Subcutaneous adipose tissue (tissue), 4 donors: ENCODE results near the gene HPN. TPM values are rescaled to one million over a fixed set of nuclear protein-coding genes. Genes with fewer than 3 reads are reported as not detected.

Experiments used
- CTCF ChIP-seq: fragments of 450-650 bp; IDR thresholded peaks from one replicate; pipeline ENCODE4 v1.5.1; 2016; ENCODE audit warnings: low read depth, mild to moderate bottlenecking, control low read depth, antibody characterized with exemption, moderate library complexity
- total RNA-seq, 4 donors: library from RNA; depleted of rRNA; stranded (reverse); fragments of >200 nt; gene quantifications; one replicate each; pipeline ENCODE4 v1.1.0, GENCODE V29; 2016

HPN gene
- 1 to 10 TPM in 3 of 4 donors, under 1 TPM in 1; 0.17 to 3.8 (median 1.4) TPM for total RNA-seq

- no peak for TF ChIP-seq CTCF
Observed at GRCh38 chr19:35041548-35042055, at the start of gene HPN. HPN (plus strand) TSS chr19:35041721; CDS start chr19:35042507, 786 bp downstream.

GRCh38 chr19:34994286-34994642 is 47.3 kb upstream of the HPN start:
- TF ChIP-seq CTCF = no peak

GRCh38 chr19:34994643-34995541 is 46.6 kb upstream of the HPN start:
- no peak for TF ChIP-seq CTCF

GRCh38 chr19:34995551-34995950 is 46.0 kb upstream of the HPN start:
- no peak for TF ChIP-seq CTCF

- no peak for TF ChIP-seq CTCF
Observed at GRCh38 chr19:34997071-34997617, 44.4 kb upstream of the HPN start.

- no peak for TF ChIP-seq CTCF
Observed at GRCh38 chr19:34998777-34999497, 42.6 kb upstream of the HPN start.
